Common myeloid progenitor, CD34-positive (primary cell): Measurements from ENCODE around the gene MMD.

Experiments used
- CTCF ChIA-PET: fragments of 350-600 bp; sonication (Branson Sonifier 250); formaldehyde crosslinking; loops from one replicate; lab custom pipeline; 2021; ENCODE audit warnings: antibody characterized with exemption; lab: Charles Lee
- POLR2A ChIA-PET: fragments of 350-600 bp; sonication (Branson Sonifier 250); formaldehyde crosslinking; loops from one replicate; lab custom pipeline; 2021; ENCODE audit warnings: antibody characterized with exemption; lab: Charles Lee
- DNase-seq, 3 donors: peaks; one replicate each; pipeline versions ENCODE4 v3.0.0 to v3.0.0-alpha.2; 2013
- H3K27ac ChIP-seq, 2 experiments: 1 replicate in 1 of 2; 2 replicates in 1 of 2; pipeline ENCODE4 v1.7.0; 2013; ENCODE audit warnings: inconsistent platforms in 2 of 2, low read length in 2 of 2, mild to moderate bottlenecking in 2 of 2, low read depth in 1 of 2, moderate library complexity in 1 of 2; ENCODE audit not compliant: severe bottlenecking in 2 of 2, insufficient read depth in 1 of 2, poor library complexity in 1 of 2
- H3K27me3 ChIP-seq, 5 experiments: replicated peaks in 2 of 5; 1 replicate in 3 of 5; 2 replicates in 2 of 5; pipeline versions ENCODE4 v1.6.1 to v1.7.0; 2013; ENCODE audit warnings: low read length in 4 of 5, mild to moderate bottlenecking in 2 of 5, moderate library complexity in 2 of 5, inconsistent platforms in 1 of 5; ENCODE audit not compliant: insufficient read depth in 5 of 5, control insufficient read depth in 4 of 5
- H3K36me3 ChIP-seq, 4 experiments: 1 replicate in 2 of 4; 2 replicates in 2 of 4; pipeline versions ENCODE4 v1.6.1 to v1.7.0; 2013; ENCODE audit warnings: low read length in 3 of 4, control low read depth in 1 of 4, mild to moderate bottlenecking in 1 of 4; ENCODE audit not compliant: control insufficient read depth in 4 of 4, insufficient read depth in 4 of 4
- H3K4me1 ChIP-seq, 4 experiments: 1 replicate in 3 of 4; 2 replicates in 1 of 4; pipeline versions ENCODE4 v1.6.1 to v1.7.1; 2013; ENCODE audit warnings: low read length in 3 of 4, mild to moderate bottlenecking in 3 of 4, control low read depth in 1 of 4, inconsistent platforms in 1 of 4, moderate library complexity in 1 of 4; ENCODE audit not compliant: control insufficient read depth in 4 of 4, insufficient read depth in 4 of 4; ENCODE audit errors: control extremely low read depth in 1 of 4
- H3K4me3 ChIP-seq, 7 experiments: 1 replicate in 4 of 7; 2 replicates in 3 of 7; pipeline versions ENCODE4 v1.5.1 to v1.7.0; 2013; ENCODE audit warnings: mild to moderate bottlenecking in 7 of 7, low read length in 6 of 7, moderate library complexity in 6 of 7, inconsistent platforms in 2 of 7, low read depth in 2 of 7, control low read depth in 1 of 7; ENCODE audit not compliant: insufficient read depth in 4 of 7, control insufficient read depth in 1 of 7; ENCODE audit errors: extremely low read depth in 1 of 7
- H3K9me3 ChIP-seq, 5 experiments: 1 replicate in 4 of 5; 2 replicates in 1 of 5; pipeline versions ENCODE4 v1.6.1 to v1.7.1; 2013; ENCODE audit warnings: low read length in 4 of 5, mild to moderate bottlenecking in 2 of 5, inconsistent platforms in 1 of 5, low read depth in 1 of 5, moderate library complexity in 1 of 5; ENCODE audit not compliant: control insufficient read depth in 4 of 5, insufficient read depth in 2 of 5; ENCODE audit errors: control extremely low read depth in 1 of 5
- WGBS: methylation state at CpG from one replicate; pipeline ENCODE4 v1.1.5; 2013; ENCODE audit not compliant: insufficient coverage; 5-methylcytosine and 5-hydroxymethylcytosine counted together

Gene MMD

GRCh38 chr17:55443904-55444303, 22.3 kb upstream of the MMD start:
- no peak overlapping the region for H3K27ac ChIP-seq
- no peaks in the 10 kb centered on the region for H3K9me3 ChIP-seq
- no peaks in the 10 kb centered on the region for H3K36me3 ChIP-seq
- no peaks in the 10 kb centered on the region for H3K27me3 ChIP-seq
- ChIA-PET POLR2A (no interaction called here), CTCF (no interaction called here)
- DNase-seq, result no peak
- 100% methylated on average over 9 of the region's 10 CpGs for WGBS
- H3K4me3 ChIP-seq, result no peak overlapping the region
- peaks cover 0 to 6% (median 2%) of the 10 kb centered on the region in 4 experiments for H3K4me1 ChIP-seq

GRCh38 chr17:55442953-55443683, 21.5 kb upstream of the MMD start:
- H3K9me3 ChIP-seq, result no peaks in the 10 kb centered on the region
- H3K4me3 ChIP-seq, result no peak overlapping the region
- no peak overlapping the region for H3K27ac ChIP-seq
- ChIA-PET CTCF (interaction anchor here (1.1 kb wide), 1 partner anchor 10 kb away, joined by 3 read pairs; no protein-coding TSS in a partner anchor), POLR2A (no interaction called here)
- no peak for DNase-seq
- peaks cover 0 to 6% (median 0%) of the 10 kb centered on the region in 4 experiments for H3K4me1 ChIP-seq
- no peaks in the 10 kb centered on the region for H3K36me3 ChIP-seq
- WGBS, result 100% methylated on average over 5 of the region's 6 CpGs
- H3K27me3 ChIP-seq, result no peaks in the 10 kb centered on the region

- no peak for DNase-seq
- no peak overlapping the region for H3K27ac ChIP-seq
- CTCF ChIA-PET, result interaction anchor here (1.1 kb wide), 1 partner anchor 10 kb away, joined by 3 read pairs; no protein-coding TSS in a partner anchor
- H3K4me1 ChIP-seq, result peaks cover 0 to 8% (median 1%) of the 10 kb centered on the region in 4 experiments
- H3K9me3 ChIP-seq, result no peaks in the 10 kb centered on the region
- H3K36me3 ChIP-seq, result no peaks in the 10 kb centered on the region
- POLR2A ChIA-PET, result no interaction called here
- H3K4me3 ChIP-seq, result no peak overlapping the region
- WGBS, result 100% methylated on average over 4 of the region's 5 CpGs
- no peaks in the 10 kb centered on the region for H3K27me3 ChIP-seq
These were observed 20.8 kb upstream of the MMD start for GRCh38 chr17:55442462-55442861.

GRCh38 chr17:55441544-55441943, 19.9 kb upstream of the MMD start:
- peaks cover 0 to 17% (median 11%) of the 10 kb centered on the region in 4 experiments for H3K4me1 ChIP-seq
- POLR2A ChIA-PET, result no interaction called here

GRCh38 chr17:55440391-55440790, 18.8 kb upstream of the MMD start:
- H3K4me3 ChIP-seq, result no peak overlapping the region
- ChIA-PET CTCF (no interaction called here), POLR2A (no interaction called here)
- H3K27ac ChIP-seq, result no peak overlapping the region
- H3K36me3 ChIP-seq, result no peaks in the 10 kb centered on the region
- peak; percentile 35 to 71 (median 58) for DNase-seq
- peaks cover 0 to 19% (median 11%) of the 10 kb centered on the region in 4 experiments for H3K4me1 ChIP-seq
- WGBS, result 100% methylated on average over 1 of the region's 3 CpGs
- no peaks in the 10 kb centered on the region for H3K27me3 ChIP-seq
- H3K9me3 ChIP-seq, result no peaks in the 10 kb centered on the region

More at GRCh38 chr17:55441544-55441943, 19.9 kb upstream of the MMD start:
- Histone ChIP-seq H3K9me3 (no peaks in the 10 kb centered on the region), H3K4me3 (no peak overlapping the region), H3K36me3 (no peaks in the 10 kb centered on the region), H3K27me3 (no peaks in the 10 kb centered on the region), H3K27ac (no peak overlapping the region)
- CTCF ChIA-PET, result no interaction called here
- no peak for DNase-seq
- 89% methylated on average over 2 of the region's 2 CpGs for WGBS

- H3K36me3 ChIP-seq, result no peaks in the 10 kb centered on the region
- no peak overlapping the region for H3K27ac ChIP-seq
- ChIA-PET CTCF (interaction anchor here (0.7 kb wide), 1 partner anchor 220 kb away, joined by 3 read pairs; no protein-coding TSS in a partner anchor), POLR2A (no interaction called here)
- peaks cover 0 to 15% (median 12%) of the 10 kb centered on the region in 4 experiments for H3K4me1 ChIP-seq
- 0% methylated on average over 4 of the region's 5 CpGs for WGBS
- H3K4me3 ChIP-seq, result peak overlapping the region in 2 of 7 experiments; percentile 24 to 63
- H3K9me3 ChIP-seq, result no peaks in the 10 kb centered on the region
- peak in 2 of 3 donors; percentile 42 to 49 for DNase-seq
- H3K27me3 ChIP-seq, result no peaks in the 10 kb centered on the region
These were observed 15.5 kb upstream of the MMD start for GRCh38 chr17:55437159-55437605.
